Inflammatory macrophage treated with lipopolysaccharide for 4 hours (primary cell): ENCODE data around the gene SLC13A3.

Source experiments
- DNase-seq: peaks from one replicate; pipeline ENCODE4 v3.0.0-alpha.2; 2020

The SLC13A3 gene

DNA sequence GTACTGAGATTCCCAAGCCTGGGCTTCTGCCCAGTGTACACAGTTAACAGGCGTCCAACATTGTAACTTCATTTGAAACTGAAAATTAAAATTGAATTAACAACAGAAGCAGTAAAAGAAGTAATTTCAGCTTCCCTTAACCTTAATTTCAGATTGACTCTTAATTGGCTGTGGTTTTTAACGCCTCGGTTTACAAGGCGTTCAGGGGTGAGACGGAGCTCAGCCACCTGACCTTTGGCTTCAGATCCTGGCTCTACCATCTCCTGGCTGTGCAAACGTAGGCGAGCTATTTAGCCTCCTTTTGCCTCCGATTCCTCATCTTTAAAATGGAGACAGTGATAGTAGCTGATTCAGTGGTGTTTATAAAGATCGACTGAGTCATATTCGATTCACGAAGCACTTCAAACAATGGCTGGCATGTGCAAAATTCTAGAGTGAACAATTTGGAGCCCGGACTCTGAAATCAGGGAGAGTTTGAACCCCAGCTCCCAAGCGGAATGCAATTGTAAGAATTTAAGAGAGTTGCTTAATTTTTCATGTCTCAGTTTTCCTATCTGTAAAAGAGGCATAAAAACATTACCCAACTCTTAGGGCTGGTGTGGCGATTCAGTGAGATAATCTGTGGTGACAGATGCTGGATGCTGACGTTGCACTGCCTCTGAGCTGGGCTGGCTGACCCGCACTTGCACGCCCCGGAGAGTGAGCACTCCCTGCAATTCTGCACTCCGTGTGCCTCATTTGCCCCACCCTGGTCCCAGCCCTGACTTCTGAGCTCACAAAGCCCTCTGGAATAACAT, 77.3 kb downstream of the SLC13A3 start:
- DNase-seq = no peak

DNA sequence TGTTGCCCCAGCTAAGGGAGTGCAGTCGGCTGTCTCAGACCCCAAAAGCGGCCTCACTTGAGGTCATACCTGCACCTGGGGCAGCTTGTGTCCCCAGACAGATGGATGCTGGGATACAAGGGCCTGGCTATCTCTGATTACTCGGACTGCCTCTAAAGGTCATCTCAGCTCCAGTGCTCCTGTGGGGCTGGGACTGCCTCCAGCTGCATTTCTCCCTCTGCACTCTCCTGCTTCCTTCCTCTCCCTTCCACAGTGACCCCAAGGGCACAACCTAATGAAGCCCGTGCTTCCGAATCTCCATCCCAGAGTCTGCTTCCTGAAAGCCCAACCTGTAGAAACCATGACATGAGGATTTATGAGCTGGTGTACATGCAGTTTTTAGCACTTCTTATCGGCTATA, 78.0 kb downstream of the SLC13A3 start:
- DNase-seq = no peak

DNA sequence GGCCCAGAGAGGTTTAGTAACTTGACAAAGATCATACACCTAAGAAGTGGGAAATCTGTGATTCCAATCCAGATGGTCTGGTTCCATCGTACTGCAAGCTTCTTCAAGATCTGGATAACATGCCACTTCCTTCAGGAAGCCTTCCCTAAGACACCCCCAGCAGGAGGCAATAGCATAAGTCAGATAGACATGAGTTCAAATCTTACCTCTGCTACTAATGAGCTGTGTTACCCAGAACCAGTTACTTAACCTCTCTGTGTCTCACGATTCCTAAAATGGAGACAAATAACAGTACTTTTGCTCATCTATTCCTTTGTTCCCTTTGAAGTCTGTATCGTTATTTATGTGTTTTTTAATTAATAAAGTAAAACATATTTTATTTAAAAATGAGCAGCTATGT, 78.5 kb downstream of the SLC13A3 start:
- DNase-seq = no peak

DNA sequence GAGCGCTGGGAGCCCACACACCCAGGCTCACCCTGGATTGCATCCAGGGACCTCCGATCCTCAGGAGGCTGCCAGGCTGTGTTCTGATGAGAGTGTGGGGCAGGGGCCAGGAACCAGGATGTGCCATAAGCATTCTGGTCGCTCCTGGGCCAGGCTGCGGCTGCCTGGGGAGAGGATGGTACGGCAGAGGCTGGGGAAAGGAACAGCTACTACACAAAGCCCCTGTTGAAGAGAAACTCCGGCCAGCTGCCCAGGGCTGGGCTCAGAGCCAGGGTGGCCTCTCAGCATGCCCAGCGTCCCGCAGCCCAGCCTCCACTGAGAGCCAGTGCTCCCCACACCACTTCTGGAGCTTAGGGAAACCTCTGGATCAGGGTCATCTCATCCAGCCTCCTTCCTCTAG, 79.1 kb downstream of the SLC13A3 start:
- no peak for DNase-seq

DNA sequence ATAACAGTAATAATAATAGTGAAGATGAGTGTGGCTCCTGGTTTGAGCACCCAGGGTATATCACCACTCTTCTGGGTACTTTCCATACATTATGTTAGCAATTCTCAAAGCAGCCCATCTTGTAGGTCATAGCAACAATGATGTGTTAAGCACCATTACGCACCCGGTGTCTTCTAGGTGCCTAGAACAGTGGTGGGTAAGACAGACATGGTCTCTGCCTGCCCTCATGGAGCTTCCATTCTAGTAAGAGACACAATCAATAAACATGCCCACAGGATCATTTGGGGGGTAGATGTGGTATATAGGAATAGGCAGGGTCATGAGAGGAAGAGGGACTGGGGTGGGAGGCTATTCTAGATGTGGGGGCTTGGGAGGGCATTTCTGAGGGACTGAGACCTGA, 79.8 kb downstream of the SLC13A3 start:
- DNase-seq = no peak

DNA sequence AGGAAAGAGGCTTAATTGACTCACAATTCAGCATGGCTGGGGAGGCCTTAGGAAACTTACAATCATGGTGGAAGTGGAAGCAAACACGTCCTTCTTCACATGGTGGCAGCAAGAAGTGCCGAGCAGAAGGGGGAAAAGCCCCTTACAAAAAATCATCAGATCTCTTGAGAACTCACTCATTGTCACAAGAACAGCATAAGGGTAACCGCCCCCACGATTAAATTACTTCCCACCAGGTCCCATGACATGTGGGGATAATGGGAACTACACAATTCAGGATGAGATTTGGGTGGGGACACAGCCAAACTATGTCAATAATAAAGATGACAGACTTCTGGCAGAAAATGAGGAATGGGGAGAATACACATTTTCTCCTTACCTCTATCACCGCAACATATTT, 80.3 kb downstream of the SLC13A3 start:
- DNase-seq = peak; percentile 21

DNA sequence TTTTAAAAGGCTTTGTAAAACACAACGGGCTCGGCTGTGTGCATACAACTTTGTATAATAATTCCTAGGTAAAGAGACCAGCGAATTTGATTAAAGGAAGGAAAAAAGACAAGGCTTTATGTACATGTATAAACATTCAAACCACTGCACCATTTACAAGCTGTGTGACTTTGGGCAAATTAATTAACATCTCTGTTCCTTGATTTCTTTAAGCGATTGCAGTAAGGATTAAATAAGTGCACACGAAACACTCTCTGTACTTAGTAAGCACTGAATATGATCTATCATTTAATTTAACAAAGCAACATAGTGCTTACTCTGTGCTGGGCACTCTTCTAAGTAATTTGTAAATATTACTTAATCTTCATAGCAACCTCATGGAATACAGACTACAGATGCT, 81.3 kb downstream of the SLC13A3 start:
- no peak for DNase-seq

DNA sequence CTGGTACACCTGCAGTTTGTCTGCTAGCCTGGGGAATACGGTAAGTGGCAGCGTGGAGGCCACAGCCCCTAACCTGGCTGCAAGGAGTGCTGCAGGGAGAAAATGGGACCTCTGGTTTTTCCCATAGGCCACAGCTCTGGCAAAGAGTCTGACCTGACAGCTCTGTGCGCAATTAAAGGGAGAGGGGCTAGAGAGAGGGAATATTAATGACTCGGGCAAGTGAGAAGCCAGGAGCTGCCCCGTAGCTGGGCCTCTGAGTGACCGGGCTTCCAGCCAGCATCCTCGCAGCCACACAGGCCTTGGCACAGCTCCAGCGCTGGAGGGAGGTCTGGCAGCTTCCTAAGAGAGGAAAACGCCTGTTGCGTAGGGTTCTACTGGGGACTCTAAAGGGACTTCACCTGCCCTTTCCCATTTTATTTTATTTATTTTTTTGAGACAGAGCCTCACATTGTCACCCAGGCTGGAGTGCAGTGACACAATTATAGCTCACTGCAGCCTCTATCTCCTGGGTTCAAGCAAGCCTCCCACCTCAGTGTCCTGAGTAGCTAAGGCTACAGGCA, 82.6 kb downstream of the SLC13A3 start:
- DNase-seq = peak; percentile 47

DNA sequence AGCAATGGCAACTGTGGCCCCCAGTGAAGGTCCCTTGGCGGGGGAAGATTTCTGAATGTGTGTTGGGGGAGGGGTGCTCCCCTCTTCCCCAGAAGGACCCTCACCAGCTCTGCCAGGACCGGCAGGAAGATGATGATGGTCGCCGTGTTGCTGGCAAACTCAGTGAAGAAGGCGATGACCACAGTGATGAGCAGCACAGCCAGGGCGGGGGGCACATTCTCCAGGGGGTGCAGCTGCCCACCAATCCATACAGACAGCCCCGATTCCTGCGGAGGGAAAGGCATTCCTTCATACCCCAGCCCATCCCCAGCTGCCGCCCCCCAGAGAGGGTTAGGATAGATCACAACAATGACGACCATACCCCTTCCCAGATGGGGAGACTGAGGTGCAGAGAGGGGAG, 85.1 kb downstream of the SLC13A3 start:
- DNase-seq = no peak

DNA sequence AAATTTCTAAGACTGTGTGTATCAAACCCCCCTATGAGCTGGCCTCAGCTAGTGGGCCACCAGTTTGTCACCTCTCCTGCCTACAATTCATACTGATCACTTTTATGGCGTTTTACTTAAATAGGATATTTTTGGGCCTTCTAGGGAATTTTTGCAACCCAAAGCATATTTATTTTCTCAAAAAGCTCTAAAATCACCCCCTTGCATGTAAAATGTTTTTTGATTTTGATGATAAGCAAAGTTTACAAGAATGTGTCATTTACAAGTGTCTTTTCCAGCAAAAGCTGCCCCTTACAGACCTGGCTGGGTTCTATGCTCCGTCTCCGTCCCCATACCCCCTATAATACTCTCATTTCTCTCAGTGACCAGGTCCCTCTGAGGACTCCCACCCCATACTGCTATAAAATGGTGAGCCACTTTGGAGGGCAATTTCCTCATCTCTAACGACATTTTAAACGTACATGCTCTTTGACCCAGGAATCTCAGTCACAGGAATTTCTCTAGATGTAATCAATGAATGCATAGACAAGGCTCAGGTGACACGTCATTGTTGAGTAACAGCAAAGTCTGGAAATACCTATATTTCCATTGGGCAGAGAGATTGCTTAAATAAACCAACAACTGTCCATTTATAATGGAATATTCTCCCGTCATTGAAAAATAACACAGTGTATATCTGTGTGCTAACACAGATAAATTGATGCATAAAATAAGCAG, 86.9 kb downstream of the SLC13A3 start:
- DNase-seq = no peak

DNA sequence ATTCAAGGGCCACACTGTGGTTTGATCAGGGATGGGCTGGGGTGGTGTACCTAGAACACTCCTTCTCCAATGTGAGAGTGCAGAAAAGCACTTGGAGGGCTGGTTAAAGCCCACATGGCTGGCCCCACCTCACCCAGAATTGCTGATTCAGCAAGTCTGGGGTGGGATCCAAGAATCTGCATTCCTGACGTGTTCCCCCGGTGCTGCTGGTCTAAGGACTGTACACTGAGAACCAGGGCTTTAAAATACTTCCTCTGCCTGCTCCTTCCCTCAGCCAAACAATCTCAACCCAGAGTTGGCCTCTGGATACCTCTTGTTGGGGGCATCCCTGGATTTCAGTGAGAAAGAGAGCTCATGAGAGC, 87.4 kb downstream of the SLC13A3 start:
- no peak for DNase-seq

DNA sequence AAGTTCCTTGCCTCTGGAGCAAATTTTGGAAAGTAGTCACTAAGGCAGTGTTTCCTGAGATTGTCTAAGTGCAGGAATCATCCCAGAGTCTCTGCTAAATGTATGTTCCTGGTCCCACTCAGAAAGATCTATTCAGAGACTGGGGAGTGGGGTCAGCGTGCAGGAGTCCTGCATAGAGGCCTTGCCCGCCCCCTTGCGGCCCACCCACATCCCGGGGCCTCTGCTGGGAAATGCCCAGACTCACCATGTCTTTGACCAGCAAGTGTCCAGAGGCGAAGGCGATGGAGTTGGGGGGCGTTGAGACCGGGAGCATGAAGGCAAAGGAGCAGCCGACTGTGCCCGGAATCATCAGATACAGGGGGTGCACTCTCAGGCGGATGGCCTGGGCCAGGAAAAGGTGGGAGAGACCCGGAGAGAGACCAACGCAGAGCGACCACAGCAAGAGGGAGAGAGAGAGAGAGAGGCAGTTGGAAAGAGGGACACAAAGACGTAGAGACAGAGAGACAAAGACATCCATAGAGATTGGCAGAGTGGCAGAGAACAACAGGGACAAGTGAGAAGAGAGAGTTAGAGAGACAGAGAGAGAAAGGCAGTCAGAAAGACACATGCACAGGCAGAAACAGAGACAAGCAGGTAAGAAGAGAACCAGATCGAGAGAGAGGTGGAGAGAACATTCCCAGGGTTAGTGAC, 87.9 kb downstream of the SLC13A3 start:
- DNase-seq = no peak

DNA sequence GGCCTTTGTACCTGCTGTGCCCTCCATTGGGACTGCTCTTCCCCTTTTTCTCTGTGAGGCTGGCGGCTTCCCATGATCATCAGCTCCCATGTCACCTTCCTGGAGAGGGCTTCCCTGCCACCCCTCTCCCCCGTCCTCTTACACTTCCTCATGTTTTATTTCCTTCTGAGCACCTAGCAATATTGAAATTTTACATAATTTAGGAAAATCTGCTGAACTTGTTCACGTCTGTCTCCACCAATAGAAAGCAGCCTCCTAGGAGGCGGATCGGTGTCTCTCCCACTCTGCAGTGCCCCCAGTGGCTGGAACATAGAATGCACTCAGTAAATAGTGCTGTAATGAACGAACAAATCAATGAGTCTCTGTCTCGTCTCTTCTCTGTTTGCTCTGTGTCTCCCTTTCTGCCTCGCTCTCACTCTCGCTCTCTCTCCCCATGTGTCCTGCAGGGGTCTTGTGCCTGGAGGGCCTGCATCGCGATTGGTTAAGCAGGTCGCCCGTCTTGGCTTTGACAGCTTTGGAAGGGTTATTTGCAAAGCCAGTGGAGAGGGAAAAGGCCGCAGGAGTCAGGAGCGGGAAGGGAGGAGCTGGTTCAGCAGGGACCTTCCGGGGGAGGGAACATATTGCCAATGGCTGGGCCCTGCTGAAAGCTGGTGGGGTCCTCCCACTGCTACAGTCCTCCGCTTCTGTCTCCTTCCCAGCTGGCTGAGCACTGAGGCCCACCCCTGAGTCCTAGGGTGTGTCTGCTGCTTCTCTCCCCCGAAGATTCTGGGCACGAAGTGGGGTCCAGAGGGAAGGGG, 88.7 kb downstream of the SLC13A3 start:
- DNase-seq = peak; percentile 79

DNA sequence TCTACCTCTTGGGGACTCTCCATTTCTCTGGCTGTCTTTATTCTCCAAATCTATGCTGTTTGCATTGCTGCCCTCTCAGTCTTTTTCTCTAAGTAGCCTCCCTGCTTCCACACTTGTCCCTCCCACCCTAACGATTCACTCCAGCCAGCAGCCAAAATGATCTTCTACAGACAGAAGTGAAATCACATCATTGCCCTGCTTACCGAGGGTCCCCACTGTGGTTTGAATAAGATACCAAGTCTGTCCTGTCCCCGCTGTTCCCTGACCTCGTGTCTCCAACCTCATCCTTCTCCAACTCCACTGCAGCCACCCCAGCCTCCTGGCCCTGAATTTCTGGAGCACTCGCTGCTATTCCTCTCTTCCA, 89.3 kb downstream of the SLC13A3 start:
- no peak for DNase-seq

DNA sequence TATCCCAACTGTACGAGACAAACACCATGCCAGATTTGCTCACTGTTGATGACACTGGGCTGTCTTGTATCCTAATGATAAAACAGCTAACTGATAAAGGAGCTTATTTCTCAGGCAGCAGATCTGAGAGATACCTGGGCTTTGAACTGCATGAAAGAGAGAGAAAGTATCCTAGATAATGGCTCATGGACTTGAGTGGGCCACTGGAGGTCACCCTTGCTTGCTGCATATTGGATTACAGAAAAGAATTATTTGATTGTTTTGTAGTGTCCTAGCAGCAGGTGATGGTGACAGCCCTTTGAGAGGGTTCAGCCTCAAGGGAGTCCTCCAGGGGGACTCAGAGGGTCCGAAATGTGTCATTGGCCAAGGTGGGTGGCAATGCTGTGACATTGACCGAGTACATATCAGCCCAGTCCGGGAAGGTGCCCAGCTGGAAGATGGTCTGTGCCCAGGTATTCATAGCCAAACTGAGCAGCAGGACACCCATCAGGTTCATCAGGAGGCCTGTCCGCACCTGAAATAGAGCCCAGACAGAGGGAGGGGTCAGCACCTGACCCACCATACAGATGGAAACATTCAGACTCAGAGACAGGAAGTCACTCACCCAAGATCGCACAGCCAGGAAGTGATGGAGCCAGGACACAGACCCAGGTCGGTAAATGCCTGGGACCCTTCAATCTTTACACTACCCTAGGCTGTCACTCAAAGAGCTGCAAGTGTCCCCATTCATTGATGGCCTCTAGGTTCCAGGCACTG, 91.4 kb downstream of the SLC13A3 start:
- DNase-seq = no peak

DNA sequence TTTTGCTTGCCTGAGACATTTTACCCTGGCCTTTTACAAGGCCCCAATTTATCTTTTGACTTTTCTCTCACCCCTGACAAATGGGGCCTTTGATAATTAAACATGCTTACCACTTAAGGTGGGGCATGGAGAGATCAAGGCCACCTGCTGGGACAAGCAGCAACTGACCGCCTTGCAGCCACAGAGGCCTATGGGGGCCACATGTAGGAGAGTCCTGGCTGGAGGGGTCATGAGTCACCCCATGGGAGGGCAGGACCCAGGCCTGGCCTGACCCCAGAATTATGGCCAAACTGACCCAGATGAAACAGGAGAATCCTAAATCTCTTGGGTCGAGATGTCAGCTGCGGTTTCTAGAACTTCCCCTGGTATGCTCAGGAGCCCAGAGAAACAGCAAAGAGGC, 92.3 kb downstream of the SLC13A3 start:
- no peak for DNase-seq

DNA sequence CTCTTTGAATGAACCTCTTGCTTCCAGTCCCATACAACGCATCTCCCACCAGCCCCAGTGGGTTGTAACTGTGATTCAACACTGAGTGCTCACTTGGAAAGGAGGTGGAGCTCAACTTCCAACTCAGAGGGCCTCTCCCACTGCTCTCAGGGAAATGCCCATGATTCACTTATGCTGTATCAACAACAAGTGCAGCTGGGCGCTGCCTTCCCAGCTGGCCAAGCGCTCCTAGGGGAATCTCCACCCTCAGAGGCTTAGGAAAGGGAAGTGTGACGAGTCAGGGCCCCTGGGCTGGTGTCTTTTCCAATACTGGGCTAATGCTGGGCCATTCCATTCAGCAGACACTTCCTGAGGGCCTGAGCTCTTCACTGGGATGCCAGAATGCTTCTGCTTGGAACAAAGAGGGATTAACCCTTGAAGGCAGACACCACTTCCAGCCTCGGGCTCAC, 92.7 kb downstream of the SLC13A3 start:
- peak; percentile 96 for DNase-seq

DNA sequence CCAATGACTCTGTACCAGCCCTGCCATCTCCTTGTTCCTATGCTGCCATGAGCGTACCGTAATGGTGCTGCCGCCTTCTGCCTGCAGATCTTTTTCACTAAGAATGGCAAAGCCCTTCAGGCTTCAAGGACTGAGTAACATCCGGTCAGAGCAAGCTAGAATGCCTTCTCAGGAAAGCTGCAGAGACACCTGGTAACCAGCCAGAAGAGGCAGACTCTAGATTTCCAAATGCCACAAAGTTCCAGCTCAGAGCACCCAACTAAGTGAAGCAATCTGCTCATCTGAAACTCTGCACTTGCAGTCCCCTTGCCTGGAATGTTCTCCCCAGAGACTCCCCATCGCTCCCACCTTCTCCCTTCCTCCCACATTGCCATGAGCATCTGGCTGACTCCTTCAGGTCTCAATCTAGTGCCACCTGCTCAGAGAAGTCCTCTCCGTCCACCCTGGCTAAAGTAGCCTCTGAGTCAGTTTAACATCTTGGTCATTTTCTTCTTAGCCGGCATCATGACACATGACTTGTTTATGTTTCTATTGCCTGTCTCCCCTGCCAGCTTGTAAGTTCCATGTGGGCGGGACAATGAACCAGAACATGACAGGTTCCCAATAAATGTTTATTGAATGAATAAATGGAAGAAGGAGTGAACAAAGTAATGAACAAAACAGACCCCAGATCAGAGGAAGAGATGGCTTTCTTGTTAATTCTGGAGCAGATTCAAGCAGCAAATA, 93.9 kb downstream of the SLC13A3 start:
- peak; percentile 81 for DNase-seq

DNA sequence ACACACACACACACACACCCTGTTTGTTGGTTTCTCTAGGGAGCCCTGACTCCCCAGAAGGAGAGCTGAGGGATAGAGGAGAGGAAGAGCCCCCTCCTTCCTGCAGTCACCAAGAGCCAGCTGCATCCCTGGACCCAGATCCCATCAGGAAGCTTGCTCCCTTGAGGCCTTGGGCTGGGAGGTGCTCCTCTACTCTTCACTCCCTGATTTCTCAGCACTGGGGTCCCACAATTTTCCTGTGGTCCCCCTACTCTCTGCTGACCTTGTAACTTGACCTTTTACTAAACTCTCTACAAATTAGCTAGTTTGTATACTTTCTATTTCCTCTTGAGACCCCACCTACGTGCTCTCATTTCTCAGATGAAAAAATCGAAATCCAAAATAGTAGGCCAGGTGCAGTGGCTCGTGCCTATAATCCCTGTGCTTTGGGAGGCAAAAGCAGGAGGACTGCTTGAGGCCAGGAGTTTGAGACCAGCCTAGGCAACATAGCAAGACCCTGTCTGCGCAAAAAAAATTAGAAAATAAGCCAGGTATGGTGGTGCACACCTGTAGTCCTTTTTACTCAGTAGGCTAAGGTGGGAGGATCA, 95.8 kb downstream of the SLC13A3 start:
- no peak for DNase-seq

DNA sequence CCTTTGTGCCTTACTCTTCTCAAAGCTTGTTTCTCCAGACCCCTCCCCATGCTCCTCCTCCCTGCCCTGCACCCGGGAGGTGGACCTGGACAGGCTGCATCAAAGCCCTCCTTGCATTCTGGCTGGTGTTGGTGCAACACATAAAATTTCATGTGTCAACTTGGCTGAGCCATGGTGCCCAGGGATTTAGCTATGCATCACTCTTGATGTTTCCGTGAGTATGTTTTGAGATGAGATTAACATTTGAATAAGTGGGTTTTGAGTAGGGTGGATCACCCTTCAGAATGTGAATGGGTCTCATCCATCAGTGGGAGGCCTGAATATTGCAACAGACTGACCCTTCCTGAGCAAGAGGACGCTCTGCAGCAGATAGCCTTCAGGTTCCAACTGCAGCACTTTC, 96.4 kb downstream of the SLC13A3 start:
- no peak for DNase-seq

DNA sequence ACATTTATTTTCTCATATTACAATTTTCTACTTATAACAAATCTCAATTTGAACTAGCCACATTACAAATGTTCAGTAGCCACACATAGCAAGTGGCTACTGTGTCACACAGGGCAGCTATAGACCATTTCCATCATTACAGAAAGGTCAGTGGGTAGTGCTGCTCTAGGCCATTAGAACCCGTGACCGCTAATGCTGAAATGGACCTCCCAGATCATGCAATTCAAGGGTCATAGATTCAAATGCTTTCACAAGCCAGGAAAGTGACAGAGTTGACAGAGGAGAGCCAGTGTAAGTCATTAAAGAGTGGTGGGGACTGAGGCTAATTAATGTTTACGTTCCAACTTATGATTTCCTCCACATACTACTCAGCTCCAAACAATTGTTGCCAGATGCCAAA, 97.3 kb downstream of the SLC13A3 start:
- DNase-seq = peak; percentile 65
